GM12872 (cell line): ENCODE data around the gene CHCHD6.

Experiments used
- TF ChIP-seq, protein P1 (sequence below): IDR thresholded peaks from 3 replicates; pipeline ENCODE4 v1.5.1; 2011; ENCODE audit warnings: low read depth, mild to moderate bottlenecking, low read length, moderate library complexity; ENCODE audit not compliant: insufficient read depth

The CHCHD6 gene

DNA sequence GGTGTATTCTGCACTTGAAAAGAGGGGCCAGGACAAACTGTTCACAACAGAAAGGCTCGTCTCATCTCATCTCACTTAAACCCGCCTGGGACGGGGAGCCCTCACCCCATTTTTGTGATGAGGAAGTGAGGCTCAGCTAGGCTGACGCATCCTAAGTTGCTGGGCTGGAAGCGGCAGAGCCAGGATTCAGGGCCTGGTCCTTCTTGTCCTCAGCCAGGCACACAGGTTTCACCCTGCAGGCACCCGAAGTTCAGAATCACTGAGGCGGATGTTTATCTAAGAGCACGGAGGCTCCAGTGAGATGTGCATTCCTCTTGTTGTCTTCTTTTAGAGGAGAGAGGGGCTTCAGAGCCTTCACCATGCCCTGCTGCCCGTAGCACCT, 227.8 kb downstream of the CHCHD6 start:
- TF ChIP-seq, protein P1, sequence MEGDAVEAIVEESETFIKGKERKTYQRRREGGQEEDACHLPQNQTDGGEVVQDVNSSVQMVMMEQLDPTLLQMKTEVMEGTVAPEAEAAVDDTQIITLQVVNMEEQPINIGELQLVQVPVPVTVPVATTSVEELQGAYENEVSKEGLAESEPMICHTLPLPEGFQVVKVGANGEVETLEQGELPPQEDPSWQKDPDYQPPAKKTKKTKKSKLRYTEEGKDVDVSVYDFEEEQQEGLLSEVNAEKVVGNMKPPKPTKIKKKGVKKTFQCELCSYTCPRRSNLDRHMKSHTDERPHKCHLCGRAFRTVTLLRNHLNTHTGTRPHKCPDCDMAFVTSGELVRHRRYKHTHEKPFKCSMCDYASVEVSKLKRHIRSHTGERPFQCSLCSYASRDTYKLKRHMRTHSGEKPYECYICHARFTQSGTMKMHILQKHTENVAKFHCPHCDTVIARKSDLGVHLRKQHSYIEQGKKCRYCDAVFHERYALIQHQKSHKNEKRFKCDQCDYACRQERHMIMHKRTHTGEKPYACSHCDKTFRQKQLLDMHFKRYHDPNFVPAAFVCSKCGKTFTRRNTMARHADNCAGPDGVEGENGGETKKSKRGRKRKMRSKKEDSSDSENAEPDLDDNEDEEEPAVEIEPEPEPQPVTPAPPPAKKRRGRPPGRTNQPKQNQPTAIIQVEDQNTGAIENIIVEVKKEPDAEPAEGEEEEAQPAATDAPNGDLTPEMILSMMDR = no peak

GRCh38 chr3:126932188-126932931, 228.3 kb downstream of the CHCHD6 start:
- TF ChIP-seq, protein P1 = no peak

DNA sequence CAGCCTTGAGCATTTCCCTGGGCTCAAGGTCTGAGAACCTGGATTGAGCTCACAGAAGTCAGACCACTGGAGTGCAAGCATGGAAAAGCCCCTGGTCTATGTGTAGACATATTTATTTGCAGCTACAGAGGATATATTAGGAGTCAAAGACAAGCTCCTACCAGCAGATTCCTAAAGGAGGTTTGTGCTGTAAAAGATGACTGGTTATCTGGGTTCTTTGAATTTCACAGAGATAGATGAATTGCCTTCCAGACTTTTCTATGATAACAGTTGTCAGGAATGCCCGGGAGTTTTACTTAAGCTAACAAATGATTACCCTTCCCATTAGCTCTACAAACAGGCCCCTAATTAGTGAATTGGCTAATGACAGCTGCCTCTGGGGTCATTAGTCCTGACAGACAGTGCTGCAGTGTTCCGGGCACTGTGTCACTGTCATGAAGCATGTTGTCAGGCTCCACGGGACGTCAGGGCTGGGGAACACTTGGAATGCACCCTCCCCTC, 230.0 kb downstream of the CHCHD6 start:
- TF ChIP-seq, protein P1 = no peak

GRCh38 chr3:126934991-126935390, 231.0 kb downstream of the CHCHD6 start:
- TF ChIP-seq, protein P1 = no peak

DNA sequence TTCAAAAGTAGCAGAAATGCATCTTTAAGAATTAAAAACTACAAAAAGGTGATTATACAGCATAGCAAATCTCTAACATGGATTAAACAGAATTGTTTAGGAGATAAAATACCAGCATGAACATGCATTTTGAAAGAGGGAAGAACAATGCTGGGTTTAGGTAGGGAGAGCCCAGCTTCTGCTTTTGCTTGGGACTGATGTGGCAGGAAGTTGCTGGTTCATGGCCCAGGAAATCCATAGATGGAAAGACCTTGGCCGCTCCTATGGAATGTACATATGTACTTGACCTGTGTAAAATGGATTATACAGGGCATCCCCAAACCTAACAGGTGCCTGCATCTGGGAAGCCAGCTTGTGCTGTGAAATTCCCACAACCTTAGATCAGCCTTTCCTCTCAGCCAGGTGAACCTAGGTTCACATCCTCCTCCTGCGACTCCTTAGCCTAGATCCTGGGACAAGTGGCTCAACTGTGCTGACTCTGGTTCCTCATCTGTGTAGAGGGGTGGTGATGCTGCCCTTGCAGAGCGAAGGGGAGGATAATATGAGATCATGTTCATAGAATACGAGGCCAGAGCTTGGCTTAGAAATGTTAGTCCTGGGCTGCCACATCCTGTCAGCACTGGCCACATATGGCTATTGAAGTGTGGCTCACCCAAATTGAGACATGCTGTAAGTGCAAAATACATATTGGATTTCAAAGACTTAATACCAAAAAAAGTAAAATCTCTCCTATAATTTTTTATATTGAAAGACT, 231.9 kb downstream of the CHCHD6 start:
- TF ChIP-seq, protein P1 = no peak

GRCh38 chr3:126936853-126937425, 232.9 kb downstream of the CHCHD6 start:
- TF ChIP-seq, protein P1 = no peak

DNA sequence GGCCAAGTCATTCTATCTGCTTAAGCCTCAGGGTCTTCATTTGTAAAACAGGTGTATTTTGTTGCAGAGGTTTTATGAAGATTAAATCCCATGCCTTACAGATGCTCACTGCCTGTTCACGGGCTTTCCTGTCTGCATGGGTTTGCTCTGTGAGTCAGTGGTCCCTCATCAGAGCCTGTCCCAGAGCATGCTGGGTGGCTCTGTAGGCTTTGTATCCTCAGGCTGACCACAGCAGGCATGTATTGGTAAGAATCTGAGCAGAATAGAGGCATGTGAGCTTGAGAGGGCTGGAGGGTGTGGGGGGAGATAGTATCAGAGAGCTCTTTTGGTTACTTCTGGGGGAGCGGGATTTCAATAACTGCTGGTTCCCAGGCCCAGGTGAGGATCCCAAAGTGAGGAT, 233.5 kb downstream of the CHCHD6 start:
- TF ChIP-seq, protein P1 = no peak
